Stimulated activated effector memory CD8-positive, alpha-beta T cell treated with anti-CD3 and anti-CD28 coated beads, Interleukin-12 subunit alpha, Interleukin-12 subunit beta, amount 100 ng/mL, for 72 hours (primary cell): ENCODE data around the gene GFPT1.

Experiments
- ATAC-seq: fragments of 150-1000 bp; cut with Tn5 transposase; 2 replicates; pipeline ENCODE4 v1.10.0; 2021
- DNase-seq, 2 donors: peaks; one replicate each; pipeline ENCODE4 v3.0.0; 2021 to 2022; ENCODE audit warnings: low spot score in 2 of 2
- H3K27ac Mint-ChIP-seq: one replicate; pipeline ENCODE4 v1.8.0; 2022; ENCODE audit warnings: mild to moderate bottlenecking, mixed read lengths
- H3K36me3 Mint-ChIP-seq: one replicate; pipeline ENCODE4 v1.8.0; 2022; ENCODE audit warnings: mild to moderate bottlenecking, mixed read lengths
- H3K4me1 Mint-ChIP-seq: one replicate; pipeline ENCODE4 v1.8.0; 2022; ENCODE audit warnings: mixed read lengths
- H3K4me3 Mint-ChIP-seq: one replicate; pipeline ENCODE4 v1.8.0; 2022; ENCODE audit warnings: mild to moderate bottlenecking, mixed read lengths
- H3K9me3 Mint-ChIP-seq: one replicate; pipeline ENCODE4 v1.8.0; 2022; ENCODE audit warnings: mixed read lengths

GFPT1 gene

GRCh38 chr2:69297216-69297615 is 89.8 kb downstream of the GFPT1 start:
- H3K4me3 Mint-ChIP-seq = no peak overlapping the region
- no peaks in the 10 kb centered on the region for H3K4me1 Mint-ChIP-seq
- H3K27ac Mint-ChIP-seq = no peak overlapping the region
- no peak for DNase-seq
- no peak for ATAC-seq
- H3K36me3 Mint-ChIP-seq = no peaks in the 10 kb centered on the region
- no peaks in the 10 kb centered on the region for H3K9me3 Mint-ChIP-seq

GRCh38 chr2:69296421-69296820 is 90.6 kb downstream of the GFPT1 start:
- no peaks in the 10 kb centered on the region for H3K9me3 Mint-ChIP-seq
- no peaks in the 10 kb centered on the region for H3K36me3 Mint-ChIP-seq
- DNase-seq (no peak), ATAC-seq (no peak)
- H3K4me3 Mint-ChIP-seq = no peak overlapping the region
- no peaks in the 10 kb centered on the region for H3K4me1 Mint-ChIP-seq
- no peak overlapping the region for H3K27ac Mint-ChIP-seq

GRCh38 chr2:69292256-69292655 is 94.8 kb downstream of the GFPT1 start:
- Mint-ChIP-seq H3K4me1 (no peaks in the 10 kb centered on the region), H3K36me3 (no peaks in the 10 kb centered on the region), H3K9me3 (no peaks in the 10 kb centered on the region), H3K27ac (no peak overlapping the region), H3K4me3 (no peak overlapping the region)
- ATAC-seq = no peak
- no peak for DNase-seq

DNA sequence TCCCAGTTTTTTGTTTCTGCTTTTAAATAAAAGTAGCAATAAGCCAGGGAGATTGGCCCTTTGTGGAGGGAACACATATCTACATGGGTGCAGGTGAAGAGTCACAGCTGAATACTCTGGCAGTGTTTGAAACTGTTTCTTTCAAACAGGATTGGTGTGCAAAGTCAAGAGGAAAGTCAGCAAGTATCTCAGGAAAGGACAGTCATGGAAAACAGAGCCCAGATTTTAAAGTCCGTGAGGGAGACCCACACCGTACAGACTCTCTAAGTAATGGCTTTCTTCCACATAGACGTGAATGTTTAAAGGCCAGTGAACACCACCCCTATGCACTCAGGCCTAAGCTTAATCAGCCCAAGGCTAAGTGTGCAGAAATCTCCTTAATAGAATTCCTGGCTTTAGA is 95.3 kb downstream of the GFPT1 start:
- Mint-ChIP-seq H3K9me3 (no peaks in the 10 kb centered on the region), H3K27ac (no peak overlapping the region), H3K4me3 (no peak overlapping the region), H3K36me3 (no peaks in the 10 kb centered on the region), H3K4me1 (no peaks in the 10 kb centered on the region)
- ATAC-seq = no peak
- DNase-seq = no peak

DNA sequence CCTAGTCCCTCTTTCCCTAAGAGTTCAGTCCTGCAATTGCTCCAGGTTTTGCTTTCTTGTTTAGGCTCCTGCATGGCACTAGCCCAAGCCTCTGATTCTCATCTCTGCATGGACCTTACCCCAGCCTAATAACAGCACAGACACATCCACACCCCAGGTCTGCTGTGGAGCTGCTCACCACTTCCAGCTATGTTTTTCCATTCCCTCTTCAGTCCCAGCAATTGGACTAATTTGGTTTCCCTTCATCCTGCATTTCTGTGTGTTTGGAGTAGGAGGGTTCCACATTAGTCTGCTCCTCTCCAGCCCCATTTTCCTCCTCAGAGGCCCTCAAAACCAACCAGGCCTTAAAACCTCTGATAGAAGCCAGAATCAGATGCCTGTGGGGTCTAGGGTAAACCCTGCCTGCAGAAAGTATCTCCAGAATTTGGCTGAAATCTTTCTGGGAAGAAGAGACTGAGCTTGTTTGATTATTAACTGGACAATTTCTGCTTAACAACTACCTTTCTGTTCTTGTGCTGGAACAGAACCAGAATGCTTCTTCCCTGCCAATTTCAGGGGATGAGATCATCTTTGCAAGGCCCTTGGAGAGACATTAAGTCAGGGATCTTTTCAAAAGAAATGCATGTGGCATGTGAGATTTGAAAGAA is 95.9 kb downstream of the GFPT1 start:
- H3K9me3 Mint-ChIP-seq = no peaks in the 10 kb centered on the region
- DNase-seq (no peak), ATAC-seq (no peak)
- H3K4me1 Mint-ChIP-seq = no peaks in the 10 kb centered on the region
- H3K36me3 Mint-ChIP-seq = no peaks in the 10 kb centered on the region
- H3K4me3 Mint-ChIP-seq = no peak overlapping the region
- no peak overlapping the region for H3K27ac Mint-ChIP-seq

GRCh38 chr2:69288429-69288828 is 98.6 kb downstream of the GFPT1 start:
- Mint-ChIP-seq H3K4me3 (no peak overlapping the region), H3K9me3 (no peaks in the 10 kb centered on the region), H3K27ac (no peak overlapping the region), H3K4me1 (no peaks in the 10 kb centered on the region), H3K36me3 (no peaks in the 10 kb centered on the region)
- DNase-seq (no peak), ATAC-seq (no peak)

DNA sequence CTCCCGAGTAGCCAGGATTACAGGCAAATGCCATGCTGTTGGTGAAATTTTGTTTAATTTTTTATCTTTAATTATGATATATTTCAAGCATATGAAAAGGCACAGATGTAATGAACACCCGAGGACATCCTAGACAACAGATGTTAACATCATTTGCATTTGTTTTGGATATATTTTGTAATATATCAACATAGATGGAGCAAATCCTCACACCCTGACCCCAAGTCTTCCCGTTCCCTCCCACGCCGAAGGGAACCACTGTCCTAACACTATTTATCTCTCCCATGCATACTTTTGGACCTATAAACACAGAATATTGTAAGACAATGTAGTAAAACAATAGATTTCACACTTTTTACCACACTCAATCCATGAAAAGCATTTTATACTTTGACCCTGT is 99.5 kb downstream of the GFPT1 start:
- Mint-ChIP-seq H3K27ac (no peak overlapping the region), H3K4me1 (no peaks in the 10 kb centered on the region), H3K4me3 (no peak overlapping the region), H3K9me3 (no peaks in the 10 kb centered on the region), H3K36me3 (no peaks in the 10 kb centered on the region)
- DNase-seq = no peak
- ATAC-seq = no peak

GRCh38 chr2:69285379-69285894 is 101.6 kb downstream of the GFPT1 start:
- Mint-ChIP-seq H3K4me3 (no peak overlapping the region), H3K9me3 (no peaks in the 10 kb centered on the region), H3K4me1 (no peaks in the 10 kb centered on the region), H3K36me3 (no peaks in the 10 kb centered on the region), H3K27ac (no peak overlapping the region)
- DNase-seq (no peak), ATAC-seq (no peak)

DNA sequence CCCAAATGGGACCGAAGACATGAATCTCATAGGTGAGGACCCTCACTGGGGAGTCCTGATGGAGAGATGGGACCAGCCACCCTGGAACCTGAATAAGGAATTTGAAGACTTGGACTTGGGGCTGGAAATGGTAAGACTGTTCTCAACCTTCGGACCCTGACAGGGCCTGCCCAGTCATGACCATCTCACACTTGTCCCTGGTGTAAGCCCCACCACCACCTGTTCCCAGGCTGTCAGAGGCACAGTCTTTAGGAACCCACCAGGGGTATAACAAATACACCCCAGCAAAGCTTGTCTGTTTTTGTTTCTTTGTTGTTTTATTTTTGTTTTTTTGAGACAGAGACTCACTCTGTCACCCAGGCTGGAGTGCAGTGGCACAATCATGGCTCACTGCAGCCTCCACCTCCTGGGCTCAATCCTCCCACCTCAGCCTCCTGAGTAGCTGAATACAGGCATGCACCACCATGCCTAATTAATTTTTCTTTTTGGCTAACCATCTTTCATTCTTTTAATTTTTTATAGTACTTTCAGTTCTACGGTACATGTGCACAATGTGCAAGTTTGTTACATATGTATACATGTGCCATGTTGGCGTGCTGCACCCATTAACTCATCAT is 106.1 kb downstream of the GFPT1 start:
- H3K27ac Mint-ChIP-seq = no peak overlapping the region
- H3K4me3 Mint-ChIP-seq = no peak overlapping the region
- H3K4me1 Mint-ChIP-seq = no peaks in the 10 kb centered on the region

GRCh38 chr2:69279931-69280681 is 106.9 kb downstream of the GFPT1 start:
- DNase-seq (no peak), ATAC-seq (no peak)
- no peak overlapping the region for H3K27ac Mint-ChIP-seq
- H3K4me1 Mint-ChIP-seq = no peaks in the 10 kb centered on the region
- no peaks in the 10 kb centered on the region for H3K36me3 Mint-ChIP-seq
- no peak overlapping the region for H3K4me3 Mint-ChIP-seq
- H3K9me3 Mint-ChIP-seq = no peaks in the 10 kb centered on the region

More for the DNA sequence above, 106.1 kb downstream of the GFPT1 start:
- H3K9me3 Mint-ChIP-seq = no peaks in the 10 kb centered on the region
- DNase-seq (no peak), ATAC-seq (no peak)
- H3K36me3 Mint-ChIP-seq = no peaks in the 10 kb centered on the region

DNA sequence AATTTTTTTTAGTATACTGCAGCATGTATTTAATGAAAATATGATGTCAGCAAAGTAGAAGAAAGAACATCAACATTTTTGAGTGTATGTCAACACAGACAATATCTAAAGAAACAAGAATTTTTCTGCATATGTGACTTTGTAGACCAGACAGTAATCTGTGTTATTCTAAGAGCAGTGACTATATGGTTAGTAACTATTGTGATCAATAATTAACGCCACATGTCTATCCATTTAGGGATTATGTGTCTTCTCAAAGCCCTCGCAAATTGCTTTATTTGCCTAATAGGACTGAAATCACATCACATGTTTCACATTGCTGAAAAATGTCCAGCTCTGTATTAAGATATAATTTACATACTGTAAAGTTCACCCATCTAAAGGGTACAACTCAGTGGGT is 107.8 kb downstream of the GFPT1 start:
- Mint-ChIP-seq H3K9me3 (no peaks in the 10 kb centered on the region), H3K4me3 (no peak overlapping the region), H3K27ac (no peak overlapping the region), H3K36me3 (no peaks in the 10 kb centered on the region), H3K4me1 (no peaks in the 10 kb centered on the region)
- DNase-seq (no peak), ATAC-seq (no peak)

GRCh38 chr2:69278366-69278765 is 108.7 kb downstream of the GFPT1 start:
- no peak for DNase-seq
- no peak overlapping the region for H3K4me3 Mint-ChIP-seq
- ATAC-seq = no peak

DNA sequence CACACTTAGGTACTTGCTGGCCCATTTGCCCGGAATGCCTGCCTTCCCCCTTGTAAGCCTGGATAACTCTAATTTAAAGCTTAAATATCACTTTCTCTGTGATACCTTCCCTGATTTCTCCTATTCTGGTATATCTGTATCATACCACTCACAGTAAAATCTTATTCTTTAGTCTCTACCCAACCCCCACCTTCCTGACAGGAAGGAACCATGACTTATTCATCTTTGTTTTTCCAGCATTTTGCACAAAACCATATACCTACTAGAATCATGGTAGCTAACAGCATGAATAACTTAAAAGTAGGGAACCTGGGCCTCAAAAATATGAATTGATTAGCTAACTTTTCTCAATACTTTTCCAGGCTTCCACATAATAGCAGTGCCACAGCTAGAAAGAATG is 111.5 kb downstream of the GFPT1 start:
- H3K36me3 Mint-ChIP-seq = no peaks in the 10 kb centered on the region
- H3K9me3 Mint-ChIP-seq = no peaks in the 10 kb centered on the region
- H3K27ac Mint-ChIP-seq = no peak overlapping the region
- no peak overlapping the region for H3K4me3 Mint-ChIP-seq
- no peaks in the 10 kb centered on the region for H3K4me1 Mint-ChIP-seq
- DNase-seq = no peak
- ATAC-seq = no peak

More at GRCh38 chr2:69278366-69278765, 108.7 kb downstream of the GFPT1 start:
- Mint-ChIP-seq H3K27ac (no peak overlapping the region), H3K36me3 (no peaks in the 10 kb centered on the region), H3K9me3 (no peaks in the 10 kb centered on the region), H3K4me1 (no peaks in the 10 kb centered on the region)

GRCh38 chr2:69272803-69273471 is 114.1 kb downstream of the GFPT1 start:
- DNase-seq = no peak
- no peak for ATAC-seq
- Mint-ChIP-seq H3K4me3 (no peak overlapping the region), H3K9me3 (no peaks in the 10 kb centered on the region), H3K27ac (no peak overlapping the region), H3K4me1 (no peaks in the 10 kb centered on the region), H3K36me3 (no peaks in the 10 kb centered on the region)

GRCh38 chr2:69271831-69272257 is 115.2 kb downstream of the GFPT1 start:
- no peaks in the 10 kb centered on the region for H3K36me3 Mint-ChIP-seq
- no peaks in the 10 kb centered on the region for H3K9me3 Mint-ChIP-seq
- DNase-seq (no peak), ATAC-seq (no peak)
- no peaks in the 10 kb centered on the region for H3K4me1 Mint-ChIP-seq
- H3K4me3 Mint-ChIP-seq = no peak overlapping the region
- no peak overlapping the region for H3K27ac Mint-ChIP-seq
